ES-I3 (cell line): ENCODE measurements around the gene DCXR.

ENCODE experiments used
- H3K36me3 ChIP-seq: 2 replicates; pipeline ENCODE4 v1.6.1; 2013; ENCODE audit warnings: mild to moderate bottlenecking, low read length, control low read depth, moderate library complexity; ENCODE audit not compliant: insufficient read depth
- H3K4me1 ChIP-seq: 2 replicates; pipeline ENCODE4 v1.6.1; 2013; ENCODE audit warnings: mild to moderate bottlenecking, control low read depth, low read length; ENCODE audit not compliant: insufficient read depth
- H3K9ac ChIP-seq: 2 replicates; pipeline ENCODE4 v1.6.1; 2013; ENCODE audit warnings: low read depth, mild to moderate bottlenecking, low read length, moderate library complexity
- H3K9me3 ChIP-seq: 2 replicates; pipeline ENCODE4 v1.6.1; 2013; ENCODE audit warnings: mild to moderate bottlenecking, low read length, moderate library complexity; ENCODE audit not compliant: control insufficient read depth, insufficient read depth

The DCXR gene

DNA sequence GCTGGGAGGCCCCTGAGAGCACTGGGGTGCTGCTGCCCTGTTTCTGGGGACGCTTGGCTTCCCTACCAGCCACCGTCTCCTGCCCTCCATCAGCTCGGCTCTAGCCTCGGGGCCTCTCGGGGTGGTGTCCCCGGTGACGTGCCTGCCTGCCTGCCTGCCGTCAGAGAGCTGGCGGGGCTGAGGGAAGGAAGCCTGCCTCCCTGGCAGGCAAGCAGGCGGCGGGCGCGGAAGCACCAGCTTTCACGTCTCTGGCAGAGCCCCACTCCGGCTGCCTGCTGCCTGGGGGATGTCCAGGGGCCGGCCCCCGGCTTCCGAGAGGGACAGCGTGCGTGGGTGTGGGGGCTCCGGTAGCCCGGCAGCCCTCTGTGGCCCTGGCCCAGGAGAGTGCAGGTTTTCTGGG, 24.2 kb downstream of the DCXR start:
- H3K9ac ChIP-seq: no peak overlapping the region
- H3K9me3 ChIP-seq: no peaks in the 10 kb centered on the region
- H3K4me1 ChIP-seq: no peaks in the 10 kb centered on the region; the same call in 1 of the 2 replicates
- H3K36me3 ChIP-seq: no peaks in the 10 kb centered on the region

DNA sequence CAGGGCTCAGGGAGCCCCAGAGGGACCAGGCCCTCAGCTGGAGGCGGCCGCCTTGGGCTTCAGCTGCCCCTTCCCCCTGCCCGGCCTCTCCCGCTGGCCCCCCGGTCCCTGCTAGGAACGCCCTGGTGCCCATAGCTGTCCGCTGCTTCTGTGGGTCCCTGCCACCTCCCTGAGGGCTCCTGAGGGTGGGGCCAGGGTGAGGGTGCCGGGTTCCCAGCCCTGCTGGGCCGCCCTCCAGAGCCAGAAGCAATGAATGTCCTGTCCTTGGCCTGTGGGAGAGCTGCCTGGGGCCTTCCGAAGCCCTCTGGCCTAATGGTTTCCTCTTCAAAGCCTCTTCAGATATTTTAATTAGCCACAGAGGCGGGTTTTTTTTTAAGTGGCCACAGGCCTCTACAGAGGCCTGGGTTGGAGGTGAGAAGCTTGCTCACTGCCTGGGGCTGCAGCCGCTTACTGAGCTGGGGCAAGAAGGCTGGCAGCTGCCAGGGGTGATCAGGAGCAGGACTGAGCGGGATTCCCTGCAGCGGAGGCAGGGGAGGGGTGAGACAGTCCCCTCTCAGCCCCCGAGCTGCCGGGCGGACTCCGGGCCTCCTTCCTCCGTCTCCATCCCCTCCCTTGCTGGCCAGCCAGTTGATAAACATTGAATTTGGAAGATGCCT, 24.7 kb downstream of the DCXR start:
- H3K9ac ChIP-seq: no peak overlapping the region
- H3K9me3 ChIP-seq: no peaks in the 10 kb centered on the region
- no peaks in the 10 kb centered on the region; the same call in 1 of the 2 replicates for H3K4me1 ChIP-seq
- H3K36me3 ChIP-seq: no peaks in the 10 kb centered on the region

GRCh38 chr17:82012261-82012639, 25.2 kb downstream of the DCXR start:
- Histone ChIP-seq H3K9ac (no peak overlapping the region), H3K36me3 (no peaks in the 10 kb centered on the region), H3K9me3 (no peaks in the 10 kb centered on the region), H3K4me1 (no peaks in the 10 kb centered on the region; the same call in 1 of the 2 replicates)

- Histone ChIP-seq H3K4me1 (no peaks in the 10 kb centered on the region; the same call in 1 of the 2 replicates), H3K36me3 (no peaks in the 10 kb centered on the region), H3K9me3 (no peaks in the 10 kb centered on the region), H3K9ac (no peak overlapping the region)
Observed at GRCh38 chr17:82011617-82012187, 25.8 kb downstream of the DCXR start.

DNA sequence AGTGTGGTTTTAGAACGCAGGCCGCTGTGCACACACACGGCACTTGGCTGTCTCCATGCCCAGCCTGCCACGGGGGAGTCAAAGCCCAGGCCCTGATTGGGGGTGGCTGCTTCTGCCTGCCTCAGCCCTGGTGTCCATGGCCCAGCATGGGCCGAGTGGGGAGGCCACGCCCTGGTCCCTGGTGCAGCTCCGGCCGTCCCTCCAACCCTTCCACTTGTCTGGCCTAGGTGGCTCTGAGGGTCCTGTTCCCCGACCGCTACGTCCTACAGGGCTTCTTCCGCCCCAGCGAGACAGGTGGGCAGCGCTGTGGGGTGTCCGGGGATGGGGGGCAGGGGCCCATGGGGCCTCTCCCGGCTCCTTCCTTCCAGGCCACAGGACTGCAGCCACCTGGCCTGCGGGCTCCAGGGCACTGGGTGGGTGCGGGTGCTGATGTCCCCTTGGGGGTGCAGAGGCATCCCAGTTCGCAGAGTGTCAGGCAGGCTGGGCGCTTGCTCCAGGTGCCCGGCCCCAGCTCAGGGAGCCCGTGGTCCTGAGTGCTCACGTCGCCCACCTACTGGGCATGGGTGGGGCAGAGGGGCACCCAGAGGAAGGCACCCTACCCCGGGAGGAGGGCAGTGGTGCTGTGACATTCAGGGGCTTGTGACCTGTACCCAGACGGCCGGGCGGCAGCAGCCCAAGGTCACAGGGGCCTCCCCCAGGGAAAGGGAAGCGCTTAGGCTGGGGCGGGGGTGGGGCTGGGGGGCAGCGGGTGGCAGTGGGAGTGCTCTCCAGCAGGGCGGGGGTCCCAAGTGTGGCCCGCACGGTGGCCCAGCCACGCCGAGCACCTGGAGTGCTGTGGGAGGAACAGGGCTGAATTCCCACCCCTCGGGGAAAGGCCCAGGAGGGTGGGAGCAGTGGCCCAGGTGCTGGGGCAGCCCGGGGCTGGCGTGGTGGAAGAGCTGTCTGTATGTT, 26.6 kb downstream of the DCXR start:
- Histone ChIP-seq H3K9me3 (no peaks in the 10 kb centered on the region), H3K9ac (no peak overlapping the region), H3K4me1 (no peaks in the 10 kb centered on the region; the same call in 1 of the 2 replicates), H3K36me3 (no peaks in the 10 kb centered on the region)

DNA sequence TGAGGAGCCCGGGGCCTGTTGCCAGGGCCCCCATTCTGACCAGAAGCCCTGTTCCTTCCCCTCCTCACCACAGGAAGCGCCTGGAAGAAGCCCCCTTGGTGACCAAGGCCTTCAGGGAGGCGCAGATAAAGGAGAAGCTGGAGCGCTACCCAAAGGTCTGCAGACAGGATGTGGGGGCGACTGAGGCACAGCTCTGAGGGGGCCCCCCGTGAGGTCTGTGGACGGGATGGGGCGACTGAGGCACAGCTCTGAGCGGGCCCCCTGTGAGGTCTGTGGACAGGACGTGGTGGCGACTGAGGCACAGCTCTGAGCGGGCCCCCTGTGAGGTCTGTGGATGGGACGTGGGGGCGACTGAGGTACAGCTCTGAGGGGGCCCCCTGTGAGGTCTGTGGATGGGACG, 28.1 kb downstream of the DCXR start:
- no peak overlapping the region for H3K9ac ChIP-seq
- no peaks in the 10 kb centered on the region for H3K36me3 ChIP-seq
- no peaks in the 10 kb centered on the region for H3K9me3 ChIP-seq
- no peaks in the 10 kb centered on the region; the same call in 1 of the 2 replicates for H3K4me1 ChIP-seq

DNA sequence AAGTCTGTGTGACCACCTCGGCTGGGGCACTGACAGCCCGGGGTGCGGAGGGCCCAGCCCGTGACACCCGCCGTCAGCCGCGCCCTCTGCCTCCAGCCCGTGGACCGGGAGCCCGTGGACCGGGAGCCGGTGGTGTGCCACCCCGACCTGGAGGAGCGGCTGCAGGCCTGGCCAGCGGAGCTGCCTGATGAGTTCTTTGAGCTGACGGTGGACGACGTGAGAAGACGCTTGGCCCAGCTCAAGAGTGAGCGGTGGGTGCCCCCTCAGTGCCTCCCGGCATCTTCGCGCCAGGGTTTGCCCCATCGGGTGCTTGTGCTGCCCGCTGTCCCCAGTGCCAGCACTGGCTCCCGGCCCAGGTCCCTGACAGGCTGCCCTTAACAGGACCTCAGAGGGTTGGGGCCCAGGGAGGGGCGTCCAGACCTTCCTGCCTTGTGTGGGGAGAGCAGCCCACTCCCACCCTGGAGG, 28.5 kb downstream of the DCXR start:
- H3K9me3 ChIP-seq: no peaks in the 10 kb centered on the region
- no peaks in the 10 kb centered on the region for H3K36me3 ChIP-seq
- H3K4me1 ChIP-seq: no peaks in the 10 kb centered on the region; the same call in 1 of the 2 replicates
- no peak overlapping the region for H3K9ac ChIP-seq

- no peak overlapping the region for H3K9ac ChIP-seq
- H3K36me3 ChIP-seq: no peaks in the 10 kb centered on the region
- no peaks in the 10 kb centered on the region for H3K9me3 ChIP-seq
- peaks cover 3% of the 10 kb centered on the region; the same call in 1 of the 2 replicates for H3K4me1 ChIP-seq
Observed at GRCh38 chr17:82008258-82008940, 29.1 kb downstream of the DCXR start.

- H3K36me3 ChIP-seq: no peaks in the 10 kb centered on the region
- no peaks in the 10 kb centered on the region for H3K9me3 ChIP-seq
- no peak overlapping the region for H3K9ac ChIP-seq
- peaks cover 8% of the 10 kb centered on the region; the same call in 1 of the 2 replicates for H3K4me1 ChIP-seq
Observed at GRCh38 chr17:82007495-82008257, 29.8 kb downstream of the DCXR start.

- Histone ChIP-seq H3K9ac (no peak overlapping the region), H3K4me1 (peaks cover 8% of the 10 kb centered on the region; the same call in 1 of the 2 replicates), H3K36me3 (no peaks in the 10 kb centered on the region), H3K9me3 (no peaks in the 10 kb centered on the region)
Observed at GRCh38 chr17:82007228-82007494, 30.3 kb downstream of the DCXR start.

DNA sequence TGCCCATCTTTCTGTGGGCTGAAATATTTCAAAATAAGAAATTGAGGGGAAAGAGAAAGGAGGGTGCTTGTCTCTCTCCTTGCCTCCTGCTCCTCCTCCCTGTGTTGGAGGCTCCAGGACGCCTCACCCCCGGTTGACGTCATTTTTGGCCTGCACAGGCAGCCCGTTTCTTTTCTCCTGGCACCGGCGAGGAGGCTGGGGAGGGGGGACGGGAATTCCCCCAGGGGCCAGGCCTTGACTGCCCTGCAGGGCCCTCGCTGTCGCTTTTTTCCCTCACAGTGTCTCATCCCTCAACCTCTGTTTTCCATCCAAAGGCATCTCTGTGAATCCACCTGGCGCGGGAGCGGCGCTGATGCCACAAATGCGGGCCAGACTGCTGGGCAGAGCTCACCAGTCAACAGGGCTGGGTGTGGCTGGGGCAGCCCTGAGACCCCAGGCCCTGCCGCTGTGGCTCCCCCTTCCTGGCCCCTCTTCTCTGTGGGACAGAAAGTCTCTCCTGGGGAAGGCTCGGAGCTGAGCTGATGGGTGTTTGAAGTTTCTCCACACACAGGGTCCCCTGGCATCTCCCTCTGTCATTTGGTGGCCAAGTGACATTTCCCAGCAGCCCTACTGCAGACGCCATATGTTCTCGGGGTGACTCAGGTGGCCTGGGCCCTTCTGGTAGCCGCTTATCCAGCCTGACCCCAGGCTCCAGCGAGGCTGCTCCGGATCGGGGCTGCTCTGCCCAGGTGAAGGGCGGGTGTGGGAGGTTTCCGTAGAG, 30.8 kb downstream of the DCXR start:
- Histone ChIP-seq H3K9me3 (no peaks in the 10 kb centered on the region), H3K4me1 (peaks cover 8% of the 10 kb centered on the region; the same call in 1 of the 2 replicates), H3K36me3 (no peaks in the 10 kb centered on the region), H3K9ac (no peak overlapping the region)

- Histone ChIP-seq H3K9me3 (no peaks in the 10 kb centered on the region), H3K36me3 (no peaks in the 10 kb centered on the region), H3K4me1 (peaks cover 8% of the 10 kb centered on the region; the same call in 1 of the 2 replicates), H3K9ac (no peak overlapping the region)
Observed at GRCh38 chr17:82005701-82006348, 31.7 kb downstream of the DCXR start.
